Mesothelial cell of epicardium (in vitro differentiated cells): ENCODE results near the gene SYNDIG1. TPM values are rescaled to one million over a fixed set of nuclear protein-coding genes. Genes with fewer than 3 reads are reported as not detected.

Experiments used
- DNase-seq, 2 experiments: peaks; one replicate each; pipeline ENCODE4 v3.0.0; 2021; ENCODE audit warnings: low spot score in 2 of 2; ENCODE audit not compliant: unreplicated experiment in 2 of 2
- H3K27ac Mint-ChIP-seq: 2 replicates; pipeline ENCODE4 v1.8.0; 2021; ENCODE audit warnings: mixed read lengths
- H3K27me3 Mint-ChIP-seq: 2 replicates; pipeline ENCODE4 v1.8.0; 2021; ENCODE audit warnings: low read depth, mixed read lengths
- H3K36me3 Mint-ChIP-seq: 2 replicates; pipeline ENCODE4 v1.8.0; 2021; ENCODE audit warnings: mixed read lengths
- H3K4me1 Mint-ChIP-seq: 2 replicates; pipeline ENCODE4 v1.8.0; 2021; ENCODE audit warnings: mixed read lengths
- H3K4me3 Mint-ChIP-seq: 2 replicates; pipeline ENCODE4 v1.8.0; 2021; ENCODE audit warnings: mild to moderate bottlenecking, moderate library complexity, mixed read lengths
- H3K9me3 Mint-ChIP-seq: 2 replicates; pipeline ENCODE4 v1.8.0; 2021; ENCODE audit warnings: mixed read lengths
- total RNA-seq: library from RNA; stranded (reverse); gene quantifications from 3 replicates; pipeline ENCODE4 v1.2.1, GENCODE V29; 2021
- TF ChIP-seq, protein P1 (sequence below): fragments of 200-600 bp; sonication (generic); IDR thresholded peaks from one replicate; pipeline ENCODE4 v1.5.0; 2021; ENCODE audit warnings: antibody characterized with exemption; ENCODE audit not compliant: unreplicated experiment

SYNDIG1 gene
- total RNA-seq, 1 donor from 2014 or later: 0.80 TPM

DNA sequence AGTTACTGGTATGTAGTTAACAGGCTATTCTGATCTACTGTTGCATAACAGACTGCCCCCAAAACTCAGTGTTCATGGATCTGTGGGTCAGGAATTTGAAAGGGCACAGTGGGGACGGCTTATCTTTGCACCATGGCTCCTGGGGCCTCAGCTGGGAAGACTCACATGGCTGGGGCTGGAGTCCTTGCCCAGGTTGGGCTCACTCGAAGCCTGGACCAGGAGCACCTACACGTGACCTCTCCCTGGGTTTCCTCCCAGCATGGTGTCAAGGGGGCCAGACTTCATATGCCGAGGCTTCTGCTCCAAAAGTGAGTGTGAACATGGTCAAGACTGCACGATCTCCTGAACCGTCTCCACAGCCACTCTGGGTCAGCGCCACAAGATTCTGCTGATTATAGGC, 11.7 kb downstream of the SYNDIG1 start:
- DNase-seq: no peak
- no peaks in the 10 kb centered on the region for H3K36me3 Mint-ChIP-seq
- H3K27me3 Mint-ChIP-seq: peaks cover 5% of the 10 kb centered on the region
- H3K4me1 Mint-ChIP-seq: no peaks in the 10 kb centered on the region
- H3K27ac Mint-ChIP-seq: no peak overlapping the region
- TF ChIP-seq, protein P1, sequence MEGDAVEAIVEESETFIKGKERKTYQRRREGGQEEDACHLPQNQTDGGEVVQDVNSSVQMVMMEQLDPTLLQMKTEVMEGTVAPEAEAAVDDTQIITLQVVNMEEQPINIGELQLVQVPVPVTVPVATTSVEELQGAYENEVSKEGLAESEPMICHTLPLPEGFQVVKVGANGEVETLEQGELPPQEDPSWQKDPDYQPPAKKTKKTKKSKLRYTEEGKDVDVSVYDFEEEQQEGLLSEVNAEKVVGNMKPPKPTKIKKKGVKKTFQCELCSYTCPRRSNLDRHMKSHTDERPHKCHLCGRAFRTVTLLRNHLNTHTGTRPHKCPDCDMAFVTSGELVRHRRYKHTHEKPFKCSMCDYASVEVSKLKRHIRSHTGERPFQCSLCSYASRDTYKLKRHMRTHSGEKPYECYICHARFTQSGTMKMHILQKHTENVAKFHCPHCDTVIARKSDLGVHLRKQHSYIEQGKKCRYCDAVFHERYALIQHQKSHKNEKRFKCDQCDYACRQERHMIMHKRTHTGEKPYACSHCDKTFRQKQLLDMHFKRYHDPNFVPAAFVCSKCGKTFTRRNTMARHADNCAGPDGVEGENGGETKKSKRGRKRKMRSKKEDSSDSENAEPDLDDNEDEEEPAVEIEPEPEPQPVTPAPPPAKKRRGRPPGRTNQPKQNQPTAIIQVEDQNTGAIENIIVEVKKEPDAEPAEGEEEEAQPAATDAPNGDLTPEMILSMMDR: no peak
- no peaks in the 10 kb centered on the region for H3K9me3 Mint-ChIP-seq
- H3K4me3 Mint-ChIP-seq: no peak overlapping the region

DNA sequence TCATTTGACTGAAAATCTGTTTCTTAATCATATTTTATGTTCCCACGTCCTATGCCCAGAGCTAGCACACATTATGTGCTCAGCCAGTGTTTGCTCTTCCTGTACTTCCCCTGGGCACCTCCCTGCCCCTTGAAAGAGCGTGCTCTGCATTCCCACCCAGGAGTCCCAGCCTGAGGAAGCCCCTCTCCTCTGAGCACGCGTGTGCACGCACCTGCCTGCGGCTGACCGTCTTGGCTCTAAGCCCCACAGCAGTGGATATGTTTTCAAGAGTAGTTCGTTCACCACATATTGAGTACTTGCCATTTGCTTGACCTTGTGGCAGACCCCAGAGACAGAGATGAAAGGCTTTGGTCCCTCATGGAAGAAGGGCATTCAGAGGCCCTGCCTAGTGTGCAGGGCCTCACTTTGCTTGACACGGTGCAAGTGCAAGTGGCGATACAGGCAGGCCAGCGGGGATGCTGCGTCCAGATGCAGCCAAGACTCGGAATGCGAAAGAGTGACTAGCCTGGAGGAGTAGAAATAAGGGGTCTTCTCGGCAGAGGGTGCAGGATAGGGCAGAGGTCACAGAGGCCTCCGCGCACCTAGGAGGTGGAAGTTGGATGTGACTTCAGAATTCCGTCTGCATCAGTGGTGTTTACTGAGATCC, 14.1 kb downstream of the SYNDIG1 start:
- Mint-ChIP-seq H3K36me3 (no peaks in the 10 kb centered on the region), H3K27ac (no peak overlapping the region), H3K4me3 (no peak overlapping the region), H3K27me3 (no peaks in the 10 kb centered on the region), H3K9me3 (no peaks in the 10 kb centered on the region), H3K4me1 (no peaks in the 10 kb centered on the region)
- DNase-seq: no peak
- TF ChIP-seq, protein P1: no peak

DNA sequence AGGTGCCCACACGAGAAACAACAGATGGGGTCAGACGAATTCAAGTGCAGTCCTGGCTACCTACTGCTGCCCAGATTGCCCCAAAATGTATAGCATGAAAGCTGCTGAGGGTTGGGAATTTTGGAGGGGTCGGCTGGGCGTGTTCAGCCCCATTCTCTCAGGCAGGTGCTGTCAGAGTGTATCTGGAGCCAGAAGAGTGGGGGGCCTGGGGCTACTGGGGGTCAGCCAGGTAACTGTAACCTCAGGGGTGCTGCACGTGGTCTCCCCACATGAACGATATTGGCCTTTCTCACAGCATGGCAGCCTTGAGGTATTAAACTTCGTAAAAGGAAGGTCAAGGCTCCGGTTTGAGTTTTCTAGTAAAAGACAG, 14.6 kb downstream of the SYNDIG1 start:
- H3K4me1 Mint-ChIP-seq: no peaks in the 10 kb centered on the region
- no peak for DNase-seq
- no peaks in the 10 kb centered on the region for H3K36me3 Mint-ChIP-seq
- no peak overlapping the region for H3K27ac Mint-ChIP-seq
- H3K9me3 Mint-ChIP-seq: no peaks in the 10 kb centered on the region
- no peak overlapping the region for H3K4me3 Mint-ChIP-seq
- no peaks in the 10 kb centered on the region for H3K27me3 Mint-ChIP-seq
- TF ChIP-seq, protein P1: no peak

DNA sequence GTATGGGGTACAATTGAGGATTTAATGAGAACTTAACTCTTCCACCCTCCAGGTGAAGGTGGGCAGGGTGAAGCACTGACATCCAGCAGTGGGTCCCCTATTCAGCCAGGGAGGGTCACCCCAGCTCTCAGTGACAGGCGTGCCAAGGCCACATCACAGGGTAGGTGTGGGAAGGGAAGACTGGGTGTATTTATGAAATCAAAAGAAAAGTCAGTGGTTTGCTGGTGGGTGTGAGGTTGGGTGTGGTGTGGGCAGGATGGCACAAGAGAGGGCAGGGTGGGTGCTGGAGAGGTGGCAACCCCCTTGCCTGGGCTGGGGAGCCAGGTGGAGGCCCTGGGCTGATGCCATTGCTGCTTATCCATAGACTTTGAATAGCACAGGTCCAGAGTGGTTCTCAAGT, 16.6 kb downstream of the SYNDIG1 start:
- DNase-seq: no peak
- H3K9me3 Mint-ChIP-seq: no peaks in the 10 kb centered on the region

DNA sequence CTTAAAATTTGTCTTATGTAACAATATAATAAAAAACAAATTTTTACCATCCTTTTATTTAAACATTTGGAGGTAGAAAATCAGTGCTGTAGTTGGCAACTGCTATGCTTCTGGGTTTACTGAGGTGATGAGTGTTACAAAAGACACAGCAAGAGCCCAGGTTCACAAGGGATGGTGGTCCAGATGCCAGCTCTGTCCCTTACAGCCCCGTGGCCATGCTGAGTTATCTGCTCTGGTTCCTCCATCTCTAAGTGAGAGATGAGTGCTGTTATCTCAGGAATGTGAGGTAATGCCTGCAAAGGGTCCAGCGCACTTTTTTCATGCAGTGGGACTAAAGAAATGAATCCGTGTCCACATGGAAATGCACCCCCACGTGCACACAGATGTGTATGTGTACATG, 17.8 kb downstream of the SYNDIG1 start:
- Mint-ChIP-seq H3K9me3 (no peaks in the 10 kb centered on the region), H3K4me3 (no peak overlapping the region), H3K27me3 (no peaks in the 10 kb centered on the region), H3K4me1 (no peaks in the 10 kb centered on the region), H3K36me3 (no peaks in the 10 kb centered on the region), H3K27ac (no peak overlapping the region)
- TF ChIP-seq, protein P1: no peak
- no peak for DNase-seq

More for the DNA sequence above, 16.6 kb downstream of the SYNDIG1 start:
- Mint-ChIP-seq H3K27me3 (no peaks in the 10 kb centered on the region), H3K36me3 (no peaks in the 10 kb centered on the region), H3K4me3 (no peak overlapping the region), H3K27ac (no peak overlapping the region), H3K4me1 (no peaks in the 10 kb centered on the region)
- TF ChIP-seq, protein P1: no peak

DNA sequence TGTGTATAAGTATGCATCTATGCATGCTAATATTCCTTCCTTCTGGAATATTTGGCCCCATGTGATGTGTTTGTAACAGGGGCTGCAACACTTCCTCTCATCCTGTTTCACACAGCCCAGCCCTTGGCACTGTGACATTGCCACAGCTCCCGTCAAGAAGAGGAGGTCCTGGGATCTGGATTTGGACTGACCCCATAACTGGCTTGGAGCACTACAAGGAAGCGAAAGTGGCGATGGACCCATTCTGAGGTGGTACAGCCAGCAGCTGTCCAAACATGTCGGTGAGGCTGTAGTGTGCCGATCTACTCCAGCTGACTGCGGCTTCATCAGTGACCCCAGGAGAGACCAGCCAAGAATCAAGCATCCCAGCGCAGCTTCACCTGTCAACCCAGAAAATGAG, 18.2 kb downstream of the SYNDIG1 start:
- Mint-ChIP-seq H3K36me3 (no peaks in the 10 kb centered on the region), H3K27me3 (no peaks in the 10 kb centered on the region), H3K4me3 (no peak overlapping the region), H3K4me1 (no peaks in the 10 kb centered on the region), H3K27ac (no peak overlapping the region), H3K9me3 (no peaks in the 10 kb centered on the region)
- DNase-seq: no peak
- TF ChIP-seq, protein P1: no peak
